Erythroblast (primary cell): ENCODE results near the gene R3HDM4.
A peak's percentile ranks its signal among the peaks of the same experiment; 100 is the strongest.

ENCODE experiments used
- DNase-seq, 2 experiments: peaks; one replicate each; lab custom pipeline; 2025; lab: John Stamatoyannopoulos, UW
- GATA1 ChIP-seq: IDR thresholded peaks from 2 replicates; pipeline ENCODE4 v1.6.1; 2011; ENCODE audit warnings: low read depth, mild to moderate bottlenecking, control low read depth, low read length, moderate library complexity
- POLR2A ChIP-seq: IDR thresholded peaks from 2 replicates; pipeline ENCODE4 v1.6.1; 2011; ENCODE audit warnings: mild to moderate bottlenecking, low read length

Gene R3HDM4

DNA sequence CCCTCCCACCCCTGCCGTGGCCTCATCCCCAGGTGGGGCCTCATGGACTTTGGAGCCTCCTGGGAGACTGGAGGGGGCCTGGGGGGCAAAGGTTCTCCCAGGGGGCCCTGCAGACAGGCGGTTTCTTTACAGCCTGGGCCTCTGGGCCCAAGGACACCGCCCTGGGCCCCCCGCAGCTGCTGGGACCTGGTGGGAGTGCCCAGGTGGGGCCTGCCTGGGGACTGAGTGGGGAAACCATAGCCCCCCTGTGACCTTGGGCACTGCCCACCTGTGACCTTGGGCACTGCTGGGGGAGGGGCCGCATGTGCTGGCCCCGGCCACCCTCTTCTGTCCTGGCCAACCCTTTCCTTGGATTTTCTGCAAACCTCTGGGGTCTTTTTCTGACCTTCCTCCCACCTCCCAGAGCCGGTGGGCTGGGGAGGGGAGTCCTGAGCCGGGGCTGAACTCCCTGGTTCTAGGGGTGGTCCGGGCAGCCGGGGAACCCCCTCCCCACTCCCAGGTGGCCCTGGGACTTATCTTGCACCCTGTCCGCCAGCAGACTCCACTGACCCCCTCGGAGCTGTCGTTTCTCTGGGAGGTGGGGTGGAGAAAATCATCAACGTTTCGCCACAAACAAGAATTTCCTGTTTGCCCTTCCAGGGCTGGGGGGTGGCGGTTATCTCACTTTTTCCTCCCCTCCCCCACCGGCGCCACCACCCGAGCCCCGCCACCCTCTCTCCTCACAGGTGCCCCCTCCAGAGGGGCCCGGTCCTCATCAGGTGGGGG, 39.8 kb upstream of the R3HDM4 start:
- no peak for DNase-seq
- TF ChIP-seq GATA1 (no peak), POLR2A (no peak)

DNA sequence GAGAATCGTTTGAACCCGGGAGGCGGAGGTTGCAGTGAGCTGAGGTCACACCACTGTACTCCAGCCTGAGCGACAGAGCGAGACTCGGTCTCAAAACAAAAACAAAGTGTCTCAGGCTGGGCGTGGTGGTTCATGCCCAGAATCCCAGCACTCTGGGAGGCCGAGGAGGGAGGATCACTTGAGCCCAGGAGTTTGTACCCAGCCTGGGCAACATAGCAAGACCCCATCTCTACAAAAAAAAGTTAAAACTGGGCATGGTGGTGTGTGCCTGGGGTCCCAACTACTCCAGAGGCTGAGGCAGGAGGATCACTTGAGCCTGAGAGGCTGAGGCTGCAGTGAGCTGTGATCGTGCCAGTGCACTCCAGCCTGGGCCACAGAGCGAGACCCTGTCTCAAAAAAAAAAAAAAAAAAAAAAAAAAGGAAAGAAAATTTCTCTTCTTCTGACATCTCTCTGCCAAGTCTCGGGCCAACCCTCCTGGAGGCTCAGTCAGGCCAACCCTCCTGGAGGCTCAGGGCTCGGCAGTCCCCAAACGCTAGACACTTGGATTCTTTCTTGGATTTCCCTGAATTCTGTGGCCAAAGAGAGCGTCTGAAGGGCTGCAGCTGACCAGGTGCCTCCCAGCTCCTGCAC, 39.1 kb upstream of the R3HDM4 start:
- no peak for DNase-seq
- TF ChIP-seq POLR2A = no peak

DNA sequence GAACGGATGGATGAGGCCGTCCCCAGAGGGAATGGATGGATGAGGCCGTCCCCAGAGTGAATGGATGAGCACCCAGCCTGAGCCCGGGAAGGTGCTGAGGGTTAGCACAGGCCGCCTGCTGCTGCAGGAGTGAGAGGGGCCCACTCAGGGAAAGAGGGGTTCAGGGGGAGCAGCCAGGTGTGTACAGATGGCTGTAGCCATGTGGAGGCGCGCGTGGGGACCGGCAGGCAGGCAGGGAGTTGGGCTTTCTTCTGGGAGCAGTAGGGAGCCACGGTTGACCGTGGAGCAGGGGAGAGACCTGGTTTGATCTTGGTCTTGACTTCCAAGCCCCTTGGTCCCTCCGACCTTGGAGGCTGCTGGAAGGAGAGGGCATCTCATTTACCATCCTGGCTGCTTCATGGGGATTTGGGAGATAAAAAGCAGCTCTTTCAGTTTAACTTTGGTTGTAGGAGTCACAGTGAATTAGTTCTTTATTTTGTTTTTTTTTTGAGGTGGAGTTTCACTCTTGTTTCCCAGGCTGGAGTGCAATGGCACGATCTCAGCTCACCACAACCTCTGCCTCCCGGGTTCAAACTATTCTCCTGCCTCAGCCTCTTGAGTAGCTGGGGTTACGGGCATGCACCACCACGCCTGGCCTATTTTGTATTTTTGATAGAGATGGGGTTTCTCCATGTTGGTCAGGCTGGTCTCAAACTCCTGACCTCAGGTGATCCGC, 37.5 kb upstream of the R3HDM4 start:
- DNase-seq = no peak
- no peak for TF ChIP-seq POLR2A
- no peak for TF ChIP-seq GATA1

DNA sequence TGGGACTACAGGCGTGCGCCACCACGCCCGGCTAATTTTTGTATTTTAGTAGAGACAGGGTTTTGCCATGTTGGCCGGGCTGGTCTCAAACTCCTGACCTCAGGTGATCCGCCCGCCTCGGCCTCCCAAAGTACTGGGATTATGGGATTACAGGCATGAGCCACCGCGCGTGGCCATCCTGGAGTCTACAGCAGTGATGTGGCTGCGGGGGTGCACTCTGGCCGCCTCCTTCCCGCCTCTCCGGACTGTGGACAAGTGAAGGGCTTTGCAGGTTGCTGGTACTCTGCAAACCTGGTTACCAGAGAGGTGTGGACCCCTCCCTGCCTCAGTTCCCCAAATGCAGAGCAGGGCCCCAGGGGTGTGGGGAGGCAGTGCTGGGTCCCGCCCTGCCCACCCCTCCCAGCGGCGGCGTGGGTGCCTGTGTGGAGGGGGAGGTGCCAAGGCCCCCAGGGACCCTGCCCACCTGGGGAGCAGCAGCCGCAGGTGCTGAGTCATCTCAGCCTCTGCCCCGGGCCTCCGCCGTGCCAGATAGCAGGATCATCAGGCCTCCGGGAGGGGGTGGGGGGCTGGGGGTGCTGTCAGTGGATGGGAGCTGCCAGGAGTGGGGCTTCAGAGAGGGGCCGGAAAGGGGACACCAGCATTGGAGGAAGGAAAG, 36.0 kb upstream of the R3HDM4 start:
- TF ChIP-seq GATA1 (no peak), POLR2A (no peak)
- DNase-seq = peak in 1 of 2 experiments; percentile 36

DNA sequence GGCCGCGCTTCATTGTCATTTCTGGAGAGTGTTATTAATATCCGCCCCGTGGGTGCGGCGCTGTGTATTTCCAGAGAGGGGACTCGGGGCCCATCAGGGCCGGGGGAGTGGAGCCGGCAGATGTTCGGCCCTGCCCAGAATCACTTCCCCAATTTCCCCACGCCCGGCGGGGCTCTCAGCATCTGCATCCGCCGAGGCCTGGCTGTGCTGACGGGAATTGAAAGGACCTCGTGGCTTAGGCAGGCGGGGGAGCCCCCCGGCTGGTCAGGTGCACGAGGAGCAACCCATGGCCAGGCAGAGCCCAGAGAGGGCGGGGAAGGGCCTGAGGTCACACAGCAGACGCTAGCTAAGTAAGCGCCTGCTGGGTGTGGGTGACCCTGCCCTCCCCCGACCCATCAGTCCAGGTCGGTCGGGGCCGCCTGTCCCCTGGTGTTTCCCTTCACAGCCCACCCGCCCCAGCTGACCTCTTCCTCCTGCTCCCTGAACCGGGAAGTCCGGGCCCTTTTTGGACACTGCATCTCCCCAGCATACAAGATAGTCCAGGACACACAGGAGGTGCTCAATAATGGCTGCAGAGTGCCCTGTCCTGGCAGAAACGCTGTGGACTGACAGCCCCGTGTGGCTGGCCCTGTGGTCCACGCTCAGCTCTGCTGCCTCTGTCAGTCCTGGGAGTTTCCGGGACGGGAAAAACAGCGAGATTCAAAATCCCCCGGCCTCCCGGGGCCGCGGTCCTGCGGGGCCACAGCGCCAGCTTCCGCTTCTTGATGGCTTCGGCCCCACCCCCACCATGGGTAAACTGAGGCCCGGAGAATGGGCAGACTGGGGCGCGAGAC, 34.9 kb upstream of the R3HDM4 start:
- DNase-seq = no peak
- TF ChIP-seq POLR2A (no peak), GATA1 (no peak)

DNA sequence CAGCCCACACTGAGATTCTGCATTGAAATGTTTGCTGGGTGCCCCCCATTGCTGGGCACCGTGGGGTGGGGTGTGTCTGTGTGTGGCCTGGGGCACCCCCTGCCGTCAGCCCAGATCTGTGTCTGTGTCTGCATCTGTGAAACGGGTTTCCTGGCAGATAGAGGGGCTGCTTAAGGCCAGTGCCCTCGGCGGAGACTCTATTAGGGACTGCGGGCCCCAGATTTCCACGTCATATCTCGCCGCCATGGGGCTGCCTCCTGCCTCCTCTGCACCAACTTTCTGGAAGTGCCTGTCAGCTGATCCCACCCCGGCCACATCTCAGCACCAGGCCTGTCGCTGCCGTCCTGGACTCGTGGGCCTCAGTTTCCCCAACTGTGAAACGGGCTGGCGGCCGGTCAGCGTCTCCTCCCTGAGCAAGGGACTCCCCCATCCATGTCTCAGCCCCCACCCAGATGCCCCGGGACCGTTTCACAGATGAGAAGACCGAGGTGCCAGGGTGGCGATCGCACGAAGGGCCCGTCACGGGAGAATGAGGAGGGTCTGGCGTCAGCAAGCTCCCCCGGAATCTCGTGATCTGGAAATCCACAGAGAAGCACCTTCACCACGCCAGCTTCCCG, 34.2 kb upstream of the R3HDM4 start:
- TF ChIP-seq POLR2A (no peak), GATA1 (no peak)
- no peak for DNase-seq

DNA sequence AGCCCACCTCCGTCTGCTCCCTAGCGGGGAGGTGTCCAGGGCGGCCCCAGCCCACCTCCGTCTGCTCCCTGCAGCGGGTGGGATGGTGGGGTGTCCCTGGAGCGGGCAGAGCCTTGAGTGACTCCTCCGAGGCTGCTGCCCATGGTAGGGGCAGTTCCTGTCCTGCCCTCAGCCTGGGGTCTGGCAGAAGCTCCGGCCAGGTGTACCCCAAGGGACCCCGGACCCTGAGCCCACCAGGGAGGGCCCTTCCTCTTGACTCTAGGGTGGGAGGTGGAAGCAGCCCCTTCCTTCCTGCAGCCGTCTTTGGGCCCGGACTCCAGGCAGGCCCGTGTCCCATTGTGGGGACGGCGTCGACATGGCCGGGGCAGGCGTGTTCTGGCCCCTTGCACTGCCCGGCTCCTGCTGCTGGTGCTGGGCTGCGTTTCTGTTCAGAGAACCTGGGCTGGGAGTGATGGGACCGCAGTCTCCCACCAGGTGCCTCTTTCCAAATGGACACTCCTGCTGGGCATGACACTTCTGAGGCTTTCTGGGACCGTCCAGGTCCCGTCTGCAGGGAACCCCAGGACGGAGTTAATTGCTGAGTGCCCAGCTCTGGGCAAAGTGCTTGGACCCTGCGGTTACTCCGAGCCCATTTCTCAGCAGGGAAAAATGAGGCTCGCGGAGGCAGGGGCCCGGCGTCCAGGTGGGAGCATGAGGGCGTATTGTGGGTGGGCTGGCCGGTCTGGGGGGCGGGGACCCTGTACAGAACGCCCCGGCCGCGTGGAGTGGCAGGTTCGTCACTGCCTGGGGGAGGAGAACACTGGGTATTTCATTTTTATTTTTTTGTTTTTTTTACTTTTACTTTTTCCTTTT, 32.6 kb upstream of the R3HDM4 start:
- TF ChIP-seq POLR2A = no peak
- TF ChIP-seq GATA1 = no peak
- no peak for DNase-seq

DNA sequence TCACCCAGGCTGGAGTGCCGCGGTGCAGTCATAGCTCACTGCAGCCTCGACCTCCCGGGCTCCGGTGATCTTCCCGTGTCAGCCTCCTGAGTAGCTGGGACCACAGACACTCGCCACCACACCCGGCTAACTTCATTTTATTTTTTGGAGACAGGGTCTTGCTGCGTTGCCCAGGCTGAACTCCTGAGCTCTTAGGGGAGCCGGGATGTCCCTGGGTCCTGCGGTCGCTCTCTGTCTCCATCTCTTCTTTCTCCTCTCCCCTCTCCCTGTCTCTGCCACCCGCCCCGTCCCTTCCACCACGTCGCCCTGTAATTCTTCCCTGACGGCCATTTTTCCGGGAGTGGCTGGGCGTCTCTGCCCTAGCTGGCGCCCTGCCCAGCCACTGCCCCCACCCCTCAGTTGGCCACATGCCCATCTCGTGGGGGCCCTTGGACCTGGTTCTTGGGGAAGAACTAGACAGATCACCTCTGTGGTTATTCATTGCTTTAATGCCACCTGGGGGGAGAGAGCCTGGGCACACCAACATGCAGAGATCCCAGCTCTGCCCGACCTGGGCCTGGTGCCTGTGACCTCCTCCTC, 31.7 kb upstream of the R3HDM4 start:
- peak; percentile 74 to 80 for DNase-seq
- no peak for TF ChIP-seq POLR2A
- no peak for TF ChIP-seq GATA1

DNA sequence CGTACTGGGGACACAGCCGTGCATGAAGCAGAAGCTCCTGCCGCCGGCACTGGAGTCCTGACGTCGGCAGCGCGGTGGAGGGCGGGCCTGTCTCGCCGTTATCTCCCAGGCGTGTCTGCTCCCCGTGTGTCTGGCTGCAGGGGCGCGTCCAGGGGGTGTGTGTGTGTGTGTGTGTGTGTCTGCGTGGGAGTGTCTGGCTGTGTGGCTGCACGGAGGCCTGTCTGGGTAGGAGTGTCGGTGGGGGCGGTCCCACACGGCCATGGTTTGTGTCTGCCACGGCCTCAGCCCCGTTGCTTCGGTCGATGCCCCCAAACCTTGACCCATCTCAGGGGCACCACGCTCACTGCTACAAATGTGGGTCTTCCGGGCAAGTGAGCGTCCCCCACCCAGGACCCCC, 31.1 kb upstream of the R3HDM4 start:
- peak; percentile 97 to 99 for DNase-seq
- TF ChIP-seq POLR2A (peak; percentile 61), GATA1 (peak; percentile 91)

DNA sequence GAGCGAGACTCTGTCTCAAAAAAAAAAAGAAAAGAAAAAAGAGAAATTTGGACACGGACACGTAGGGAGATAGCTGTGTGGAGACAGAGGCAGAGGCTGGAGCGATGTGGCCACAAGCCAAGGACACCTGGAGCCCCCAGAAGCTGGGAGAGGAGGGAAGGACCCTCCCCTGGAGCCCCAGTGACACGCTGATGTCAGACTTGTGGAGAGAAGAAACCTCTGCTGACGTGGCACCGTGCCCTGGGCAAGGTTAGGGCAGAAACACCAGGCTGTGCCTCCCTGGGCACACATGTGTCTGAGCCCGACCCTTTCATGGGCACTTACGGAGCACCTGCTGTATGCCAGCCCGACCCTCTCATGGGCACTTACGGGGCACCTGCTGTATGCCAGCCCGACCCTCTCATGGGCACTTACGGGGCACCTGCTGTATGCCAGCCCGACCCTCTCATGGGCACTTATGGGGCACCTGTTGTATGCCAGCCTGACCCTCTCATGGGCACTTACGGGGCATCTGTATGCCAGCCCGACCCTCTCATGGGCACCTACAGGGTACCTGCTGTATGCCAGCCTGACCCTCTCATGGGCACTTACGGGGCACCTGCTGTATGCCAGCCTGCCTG, 30.6 kb upstream of the R3HDM4 start:
- TF ChIP-seq POLR2A = no peak
- no peak for TF ChIP-seq GATA1

DNA sequence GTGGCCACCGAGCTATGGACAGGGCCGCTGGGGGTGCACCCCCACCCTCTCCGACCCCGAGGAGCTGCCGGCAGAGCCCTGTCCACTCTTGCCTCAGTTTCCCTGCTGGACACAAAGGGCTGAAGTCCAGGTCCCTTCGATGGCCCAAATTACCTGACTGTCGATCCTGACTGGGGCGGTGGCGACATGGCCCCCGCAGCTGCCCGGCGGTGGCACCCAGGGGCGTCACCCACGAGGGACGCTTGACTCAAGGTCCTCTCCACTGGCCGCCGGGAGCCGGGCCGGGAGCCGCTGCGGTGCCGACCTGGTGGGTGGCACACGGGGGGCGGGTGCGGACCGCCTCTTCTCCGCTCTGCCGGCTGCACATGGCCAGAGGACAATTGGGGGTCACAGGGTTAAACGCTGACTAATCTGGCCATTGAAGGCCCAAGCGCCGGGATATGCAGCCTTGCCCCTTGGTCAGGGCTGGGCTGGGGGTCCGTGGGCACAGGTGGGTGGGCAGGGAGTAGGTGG, 29.2 kb upstream of the R3HDM4 start:
- DNase-seq = no peak
- no peak for TF ChIP-seq GATA1
- no peak for TF ChIP-seq POLR2A

More for the DNA sequence above, 30.6 kb upstream of the R3HDM4 start:
- no peak for DNase-seq
